Erythroblast (primary cell): ENCODE measurements around the gene TBC1D8.

Source experiments
- GATA1 ChIP-seq: IDR thresholded peaks from 2 replicates; pipeline ENCODE4 v1.6.1; 2011; ENCODE audit warnings: low read depth, mild to moderate bottlenecking, control low read depth, low read length, moderate library complexity
- POLR2A ChIP-seq: IDR thresholded peaks from 2 replicates; pipeline ENCODE4 v1.6.1; 2011; ENCODE audit warnings: mild to moderate bottlenecking, low read length

GRCh38 chr2:101195871-101196661 is 44.9 kb upstream of the TBC1D8 start:
- no peak for TF ChIP-seq POLR2A
- no peak for TF ChIP-seq GATA1
